Bronchial epithelial cell (primary cell): ENCODE data around the gene ACTRT1. TPM values are rescaled to one million over a fixed set of nuclear protein-coding genes. Genes with fewer than 3 reads are reported as not detected.

ENCODE experiments used
- DNase-seq: peaks from one replicate; pipeline ENCODE4 v3.0.0-alpha.2; 2010; ENCODE audit warnings: low read depth
- FAIRE-seq: peaks from 2 replicates; lab custom pipeline; 2011; peaks lifted over from hg19 to GRCh38; lab: Jason Lieb, UNC
- H3K27me3 ChIP-seq: 2 replicates; pipeline ENCODE4 v1.5.1; 2011; ENCODE audit warnings: low read length; ENCODE audit not compliant: control insufficient read depth, insufficient read depth
- H3K36me3 ChIP-seq: 2 replicates; pipeline ENCODE4 v1.5.1; 2011; ENCODE audit warnings: low read length; ENCODE audit not compliant: control insufficient read depth, insufficient read depth
- H3K4me3 ChIP-seq: 2 replicates; pipeline ENCODE4 v1.5.1; 2011; ENCODE audit warnings: mild to moderate bottlenecking, low read depth, low read length, control low read depth
- CTCF ChIP-seq: IDR thresholded peaks from 2 replicates; pipeline ENCODE4 v1.5.1; 2011; ENCODE audit warnings: mild to moderate bottlenecking, moderate library complexity, low read length, control low read depth, inconsistent platforms; ENCODE audit not compliant: insufficient read depth, severe bottlenecking
- total RNA-seq: library from RNA; depleted of rRNA; stranded (reverse); fragments of >200 nt; gene quantifications from 2 replicates; pipeline ENCODE4 v1.2.1, GENCODE V29; 2014

ACTRT1 gene
- total RNA-seq = not detected in 2 replicates

- no peaks in the 10 kb centered on the region for H3K27me3 ChIP-seq
- no peak for DNase-seq
- FAIRE-seq = no peak
- H3K36me3 ChIP-seq = no peaks in the 10 kb centered on the region
- TF ChIP-seq CTCF = no peak
- no peak within 1 kb of the TSS for H3K4me3 ChIP-seq
Observed at GRCh38 chrX:128052303-128052702, at the start of gene ACTRT1. Gene ACTRT1 (minus strand): TSS chrX:128052403. CDS start chrX:128052206, 197 bp downstream.

- H3K36me3 ChIP-seq = no peaks in the 10 kb centered on the region
- TF ChIP-seq CTCF = no peak
- no peaks in the 10 kb centered on the region for H3K27me3 ChIP-seq
- no peak overlapping the region for H3K4me3 ChIP-seq
- FAIRE-seq = no peak
- no peak for DNase-seq
Observed at GRCh38 chrX:128078545-128078944, 26.3 kb upstream of the ACTRT1 start.

- no peak for TF ChIP-seq CTCF
- FAIRE-seq = no peak
- H3K27me3 ChIP-seq = no peaks in the 10 kb centered on the region
- H3K4me3 ChIP-seq = no peak overlapping the region
- DNase-seq = peak; percentile 0
- no peaks in the 10 kb centered on the region for H3K36me3 ChIP-seq
Observed at GRCh38 chrX:128057421-128057820, 5.2 kb upstream of the ACTRT1 start.

- TF ChIP-seq CTCF = no peak
- FAIRE-seq (no peak), DNase-seq (no peak)
- Histone ChIP-seq H3K36me3 (no peaks in the 10 kb centered on the region), H3K27me3 (no peaks in the 10 kb centered on the region), H3K4me3 (no peak overlapping the region)
Observed at GRCh38 chrX:128051526-128051925, 677 bp downstream of the ACTRT1 start.

GRCh38 chrX:128035318-128035717 lies 16.9 kb downstream of the ACTRT1 start:
- DNase-seq = no peak
- FAIRE-seq = no peak
- Histone ChIP-seq H3K36me3 (no peaks in the 10 kb centered on the region), H3K4me3 (no peak overlapping the region), H3K27me3 (no peaks in the 10 kb centered on the region)
- no peak for TF ChIP-seq CTCF

- FAIRE-seq (no peak), DNase-seq (peak; percentile 10)
- Histone ChIP-seq H3K4me3 (no peak overlapping the region), H3K27me3 (no peaks in the 10 kb centered on the region), H3K36me3 (no peaks in the 10 kb centered on the region)
- no peak for TF ChIP-seq CTCF
Observed at GRCh38 chrX:128021566-128021965, 30.6 kb downstream of the ACTRT1 start.
